ENCODE results near the gene EXOSC10.

GRCh38 chr1:11114966-11115365 lies 15.3 kb upstream of the EXOSC10 start:
- no peak for TF ChIP-seq CTCF (IDR thresholded peaks at IDR 0.05)
- no peak for TF ChIP-seq POLR2A (IDR thresholded peaks at IDR 0.05)

Measured in uterus (tissue), 2 donors.